ENCODE measurements around the gene RGS11.
"Not testable (repeated sequence)": the region's sequence is repeated elsewhere in the genome, so short reads cannot be mapped to it uniquely, and the experiment has no call there.

Gene RGS11

DNA sequence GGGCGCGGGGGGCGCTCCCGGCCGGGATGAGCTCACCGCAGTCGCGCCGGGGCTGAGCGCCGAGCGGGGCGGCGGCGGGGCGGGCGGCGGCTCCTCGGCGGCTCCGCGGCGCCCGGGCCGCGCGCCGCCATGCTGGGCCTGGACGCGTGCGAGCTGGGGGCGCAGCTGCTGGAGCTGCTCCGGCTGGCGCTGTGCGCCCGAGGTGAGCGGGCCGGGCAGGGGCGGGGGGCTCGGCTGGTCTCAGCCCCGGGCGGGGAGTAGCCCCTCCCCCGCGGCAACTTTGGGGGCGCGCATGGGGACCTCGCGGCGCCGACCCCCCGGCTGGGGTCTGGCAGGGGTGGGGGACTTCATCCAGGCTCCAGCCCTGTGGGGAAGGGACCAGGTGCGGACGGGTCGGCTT, 4.8 kb upstream of the RGS11 start, which contains the start of gene ARHGDIG:
Gene ARHGDIG (plus strand): TSS at position 40 of the 400 bp plus-strand sequence. CDS start 90 bp downstream, at position 130.
- no peak for DNase-seq (ENCODE audit: low read depth in 2 of 2)

DNA sequence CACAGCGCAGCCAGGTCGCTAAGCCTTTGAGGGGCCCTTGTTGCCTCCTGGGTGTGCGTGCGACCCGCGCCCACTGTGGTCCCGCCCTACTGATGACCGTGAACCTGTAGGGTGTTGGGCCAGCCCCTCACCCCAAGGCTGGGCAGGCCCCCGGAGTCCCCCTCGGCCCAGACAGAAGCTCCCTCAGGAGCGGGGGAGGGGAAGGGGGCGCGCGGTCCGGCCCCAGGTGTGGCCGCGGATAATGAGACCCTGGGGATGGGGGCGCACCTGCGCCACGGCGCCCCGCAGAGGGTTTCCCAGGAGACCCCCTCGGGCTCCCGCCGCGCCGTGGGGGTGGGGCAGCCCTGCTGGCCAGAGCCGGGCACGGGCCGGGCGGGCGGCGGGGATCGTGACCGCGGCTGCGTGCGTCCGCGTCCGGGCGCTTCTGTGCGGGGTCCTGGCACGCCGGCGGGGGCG, 4.3 kb upstream of the RGS11 start:
- no peak for DNase-seq (ENCODE audit: low read depth in 2 of 2)

DNA sequence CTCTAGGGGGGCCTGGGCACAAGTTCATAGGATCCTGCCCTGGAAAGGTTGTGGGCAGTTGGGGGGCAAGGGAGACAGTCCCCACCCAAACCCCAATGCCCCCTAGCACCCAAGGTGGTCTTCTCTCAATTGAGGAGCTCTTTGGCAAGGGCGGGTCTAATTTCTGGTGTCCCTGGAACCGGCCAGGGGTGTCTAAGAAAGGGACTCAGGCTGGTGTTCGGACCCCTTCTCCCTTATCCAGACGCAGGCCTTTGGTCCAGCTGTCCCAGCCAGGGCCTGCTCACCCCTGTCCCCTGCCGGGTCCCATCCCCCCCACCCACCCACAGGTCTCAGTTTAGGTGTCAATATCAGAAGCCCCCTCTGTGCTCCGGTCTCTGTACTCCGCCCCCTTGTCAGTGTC, 3.8 kb upstream of the RGS11 start:
- no peak for DNase-seq (ENCODE audit: low read depth in 2 of 2)

DNA sequence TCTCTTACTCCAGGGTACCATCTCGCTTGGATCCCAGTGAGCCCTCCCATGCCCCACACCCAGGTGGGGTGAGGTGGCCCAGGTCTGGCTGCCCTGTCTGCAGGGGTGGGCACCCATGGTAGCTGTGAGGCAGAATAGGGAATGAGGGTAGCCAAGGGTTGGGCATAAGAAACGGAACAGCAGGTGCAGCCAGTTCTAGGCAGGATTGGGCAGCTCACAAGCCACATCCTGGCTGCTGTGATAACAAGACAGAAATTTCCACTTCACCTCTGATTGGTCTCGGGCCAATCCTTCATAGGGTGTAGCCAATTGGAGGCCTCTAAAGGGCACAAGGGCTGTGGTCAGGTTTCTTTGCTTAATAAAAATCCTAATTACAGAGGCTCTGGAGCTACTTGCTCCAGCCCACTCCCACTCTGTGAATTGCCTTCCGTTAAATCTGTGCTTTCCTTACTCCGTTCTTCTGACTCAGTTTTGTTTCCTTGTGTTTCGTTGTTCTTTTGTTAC, 3.2 kb upstream of the RGS11 start:
- no peak for DNase-seq (ENCODE audit: low read depth in 2 of 2)

DNA sequence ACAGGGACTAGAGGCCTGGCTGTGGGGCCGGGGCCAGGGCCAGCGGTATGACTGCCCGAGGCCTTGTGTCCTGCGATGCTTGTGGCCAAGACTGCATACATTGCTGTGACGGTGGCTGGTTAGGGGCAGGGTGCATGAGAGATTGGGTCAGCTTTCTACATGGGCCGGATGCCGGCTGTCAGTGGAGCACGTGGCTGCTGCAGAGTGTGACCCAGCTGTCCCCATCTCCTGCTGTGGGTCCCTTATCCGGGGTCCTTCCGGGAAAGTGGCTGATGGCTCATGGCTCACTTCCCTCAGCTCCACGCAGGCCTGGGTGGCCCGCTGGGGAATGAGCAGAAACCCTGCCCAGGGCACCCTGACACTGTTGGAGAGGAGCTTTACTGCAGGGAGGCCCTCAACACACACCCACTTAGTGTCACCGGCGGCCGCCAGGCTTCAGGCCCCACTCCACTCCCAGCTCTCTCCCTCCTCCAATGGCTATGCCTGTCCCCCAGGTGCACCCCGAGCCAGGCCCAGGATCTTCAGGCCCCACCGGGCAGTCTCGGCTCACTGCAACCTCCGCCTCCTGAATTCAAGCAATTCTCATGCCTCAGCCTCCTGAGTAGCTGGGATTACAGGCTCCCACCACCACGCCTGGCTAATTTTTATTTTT, 808 bp upstream of the RGS11 start:
- DNase-seq (ENCODE audit: low read depth in 2 of 2): no peak

GRCh38 chr16:275041-275641, 603 bp downstream of the RGS11 start:
- DNase-seq (ENCODE audit: low read depth in 2 of 2): peak in 1 of 2 donors; percentile 16

GRCh38 chr16:273547-274421, 2.0 kb downstream of the RGS11 start:
- no peak for DNase-seq (ENCODE audit: low read depth in 2 of 2)

DNA sequence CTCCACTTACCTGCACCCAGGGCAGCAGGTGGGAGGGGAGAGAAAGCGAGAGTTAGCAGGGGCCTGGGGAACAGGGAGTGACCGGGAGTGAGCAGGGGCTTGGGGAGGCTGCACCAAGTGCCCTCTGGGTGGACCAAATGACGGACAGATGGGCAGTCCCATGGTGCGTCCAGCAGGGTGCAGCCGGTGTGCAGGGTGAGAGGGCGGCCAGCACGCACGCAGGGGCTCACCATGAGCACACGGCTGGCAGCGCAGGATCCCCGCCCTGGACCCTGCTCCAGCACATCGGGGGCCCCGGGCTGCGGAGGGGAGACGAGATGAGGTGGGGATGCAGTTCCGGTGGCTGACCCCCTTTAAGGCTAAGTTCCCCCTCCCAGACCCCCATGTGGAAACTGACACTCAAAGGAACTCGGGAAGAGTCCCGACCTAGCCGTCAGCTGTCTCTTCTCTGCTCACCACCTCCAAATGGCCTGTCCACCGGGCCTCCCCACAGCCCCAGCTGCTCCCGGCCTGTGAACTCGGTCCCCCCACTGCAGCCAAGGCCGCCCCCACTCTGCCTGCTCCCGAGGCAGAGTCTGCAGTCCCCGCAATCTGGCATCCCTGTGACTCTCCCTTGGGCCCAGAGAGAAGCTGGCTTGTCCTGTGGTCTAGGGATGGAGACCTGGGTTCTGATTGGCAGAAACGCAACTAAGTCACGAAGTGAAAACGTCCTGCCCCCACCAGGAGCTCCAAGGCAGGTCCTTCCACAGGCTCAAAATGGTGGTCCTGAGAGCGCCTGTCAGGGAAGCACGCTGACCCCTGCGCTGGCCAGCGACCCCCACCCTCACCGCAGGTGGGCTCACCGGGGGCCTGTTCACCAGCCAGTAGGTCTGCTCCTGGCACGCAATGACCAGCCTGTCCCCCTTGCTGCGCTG, 2.9 kb downstream of the RGS11 start:
- no peak for DNase-seq (ENCODE audit: low read depth in 2 of 2)

DNA sequence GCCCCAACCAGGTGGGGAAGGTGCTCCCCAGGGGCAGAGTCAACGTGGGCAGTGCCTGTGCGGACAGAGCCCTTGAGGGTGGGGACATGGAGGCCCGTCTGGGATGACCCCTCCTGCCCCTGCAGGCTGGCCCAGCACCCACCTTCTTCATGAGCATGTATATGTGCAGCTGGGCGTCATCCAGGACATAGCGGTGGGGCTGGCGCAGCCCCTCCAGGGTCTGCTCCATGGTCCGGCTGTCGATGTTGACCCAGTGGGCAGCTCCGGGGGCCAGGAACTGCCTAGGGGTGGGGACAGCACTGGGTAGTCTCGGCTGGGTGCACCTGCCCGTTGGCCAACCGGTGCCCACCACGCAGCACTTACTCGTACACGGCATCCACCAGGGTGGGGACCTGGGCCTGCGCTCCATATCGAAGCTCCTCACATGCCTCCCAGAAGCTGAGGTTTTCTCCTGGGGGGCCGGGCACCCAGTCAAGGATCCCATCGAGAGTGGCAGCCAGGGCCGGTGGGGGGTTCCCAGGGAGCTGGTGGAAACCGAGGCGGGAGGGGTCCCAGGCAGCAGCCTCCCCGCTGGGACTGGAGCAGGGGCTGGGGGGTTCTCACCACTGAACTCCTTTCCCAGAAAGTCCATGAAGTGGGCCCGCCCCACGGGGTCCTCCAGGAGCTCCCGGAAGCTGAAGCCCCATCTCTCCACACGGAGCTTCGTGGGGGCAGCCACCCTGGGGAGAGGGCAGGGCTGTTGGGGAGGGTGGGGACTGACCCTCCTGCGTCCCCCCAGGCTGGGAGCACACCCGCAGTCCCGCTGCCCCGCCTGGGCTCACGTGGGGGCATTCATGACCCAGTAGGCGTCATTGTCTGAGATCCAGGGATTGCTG, 5.1 kb downstream of the RGS11 start:
- DNase-seq (ENCODE audit: low read depth in 2 of 2): no peak

DNA sequence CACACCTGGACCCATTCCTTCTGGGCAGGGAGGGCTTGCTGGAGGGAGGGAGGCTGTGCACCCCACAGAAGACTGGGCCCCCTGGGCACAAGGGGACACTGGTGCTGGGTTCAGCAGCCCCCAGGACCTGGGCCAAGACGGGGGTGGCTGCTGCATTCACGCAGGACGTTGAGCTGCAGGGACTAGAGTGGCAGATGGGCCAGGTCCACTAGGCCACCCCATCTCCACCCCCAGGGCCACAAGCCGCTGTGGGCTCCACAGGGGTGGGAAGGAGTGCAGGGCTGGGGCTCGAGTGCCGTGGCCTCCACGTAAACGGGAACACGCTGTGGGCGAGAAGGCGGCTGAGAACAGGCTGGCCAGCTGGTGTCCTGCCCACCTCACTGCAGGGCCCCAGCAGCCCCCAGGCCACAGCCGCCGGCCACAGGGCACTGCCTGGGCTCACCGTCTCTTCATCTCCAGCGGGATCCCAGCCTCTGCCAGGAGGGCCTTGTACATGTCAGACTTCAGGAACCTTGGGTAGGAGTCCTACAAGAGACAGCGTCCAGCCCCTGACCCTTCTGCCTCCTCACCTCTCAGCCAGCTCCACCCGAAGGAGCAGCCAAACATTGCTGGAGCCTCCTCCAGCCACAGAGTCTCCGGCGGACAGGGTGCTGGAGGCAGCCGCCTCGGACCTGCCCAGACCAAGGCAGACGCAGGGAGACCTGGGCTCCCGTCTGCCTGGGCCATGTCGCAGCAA, 6.5 kb downstream of the RGS11 start:
- DNase-seq (ENCODE audit: low read depth in 2 of 2): no peak

DNA sequence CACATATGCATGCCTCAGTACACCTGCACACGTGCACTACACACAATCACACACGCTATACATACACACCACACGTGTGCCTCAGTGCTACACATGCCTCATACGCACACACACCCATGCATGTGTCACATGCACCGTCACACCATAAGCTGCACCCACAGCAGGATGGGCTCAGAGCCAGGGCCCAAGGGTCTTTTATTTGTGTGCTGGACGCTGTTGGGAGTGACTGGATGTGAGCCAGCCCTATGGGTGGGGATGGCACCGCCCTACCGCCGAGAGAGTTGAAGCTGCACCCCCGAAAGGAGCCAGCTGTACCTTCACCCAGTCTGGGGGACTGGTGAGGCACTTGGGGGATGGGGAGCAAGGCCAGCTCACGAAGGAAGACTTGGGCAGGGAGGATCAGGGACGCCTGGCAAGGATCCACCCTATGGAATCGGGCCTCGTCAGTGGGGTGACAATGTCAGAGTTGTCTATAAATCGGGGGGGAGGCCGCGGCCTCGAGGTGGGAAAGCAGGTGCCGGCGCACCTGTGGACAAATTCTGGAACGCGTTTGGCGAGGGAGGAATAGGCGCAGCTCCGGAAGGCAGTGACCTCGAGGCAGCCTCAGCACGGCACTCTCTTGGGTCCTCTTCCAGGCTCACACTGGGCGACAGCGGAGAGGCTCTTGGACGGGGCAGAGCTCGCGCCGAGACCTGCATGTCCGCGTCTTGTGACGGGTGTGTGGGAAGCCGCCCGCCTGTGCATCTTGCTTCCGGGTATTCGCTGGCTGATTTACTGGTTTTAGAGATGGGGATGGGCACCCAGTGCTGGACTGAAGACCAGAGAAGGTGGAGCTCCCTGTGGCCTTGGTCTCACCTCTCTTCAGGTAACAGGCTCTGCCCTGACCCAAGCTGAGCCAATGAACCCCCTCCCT, 7.3 kb downstream of the RGS11 start:
- DNase-seq (ENCODE audit: low read depth in 2 of 2): no peak

DNA sequence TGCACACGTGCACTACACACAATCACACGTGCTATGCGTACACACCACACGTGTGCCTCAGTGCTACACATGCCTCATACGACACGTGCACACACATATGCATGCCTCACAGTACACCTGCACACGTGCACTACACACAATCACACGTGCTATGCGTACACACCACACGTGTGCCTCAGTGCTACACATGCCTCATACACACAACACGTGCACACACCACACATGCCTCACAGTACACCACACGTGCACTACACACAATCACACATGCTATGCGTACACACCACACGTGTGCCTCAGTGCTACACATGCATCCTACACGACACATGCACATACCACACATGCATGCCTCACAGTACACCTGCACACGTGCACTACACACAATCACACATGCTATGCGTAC, 8.2 kb downstream of the RGS11 start:
- DNase-seq (ENCODE audit: low read depth in 2 of 2): not testable (repeated sequence)

DNA sequence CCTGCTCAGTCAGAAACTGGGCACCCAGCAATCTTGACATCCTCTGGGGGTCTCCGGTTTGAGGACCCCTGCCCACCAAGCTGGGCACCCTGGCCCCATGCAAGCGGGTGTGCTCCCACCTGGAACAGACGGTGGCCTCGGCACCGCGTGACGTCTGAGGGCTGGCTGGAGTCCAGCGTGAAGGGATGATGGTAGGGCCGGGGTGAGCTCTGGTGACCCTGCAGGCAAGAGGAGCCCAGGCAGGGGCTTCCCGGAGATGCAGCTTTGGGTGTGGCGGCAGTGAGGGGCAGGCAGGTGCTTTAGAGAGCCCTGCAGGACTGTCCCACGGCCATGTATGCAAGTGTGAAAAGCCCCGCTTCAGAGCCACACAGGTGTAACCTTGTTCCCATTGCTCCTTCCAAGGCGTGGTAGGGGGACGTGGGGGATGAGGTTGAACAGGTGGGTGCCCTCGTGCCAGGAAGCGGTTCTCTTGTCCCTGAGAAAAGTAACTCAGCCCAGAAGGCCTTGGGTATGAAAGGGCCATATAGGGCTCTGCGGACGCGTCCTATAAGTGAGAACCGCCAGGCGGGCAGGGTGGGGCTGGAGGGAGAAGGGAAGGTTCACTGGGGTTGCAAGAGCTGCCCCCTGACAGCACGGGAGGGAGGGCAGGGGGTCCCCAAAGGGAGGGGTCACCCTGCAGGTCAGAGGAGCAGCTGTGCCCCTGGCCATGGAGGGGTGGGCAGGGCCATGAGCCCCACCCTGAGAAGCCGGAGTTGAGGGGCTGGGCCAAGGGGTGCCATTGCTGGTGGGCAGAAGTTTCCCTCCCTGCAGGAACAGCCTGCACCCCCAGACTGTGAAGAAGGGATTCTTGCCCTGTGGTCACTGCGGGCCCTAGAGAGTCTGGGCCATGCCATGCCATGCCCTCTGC, 9.2 kb downstream of the RGS11 start:
- DNase-seq (ENCODE audit: low read depth in 2 of 2): no peak

DNA sequence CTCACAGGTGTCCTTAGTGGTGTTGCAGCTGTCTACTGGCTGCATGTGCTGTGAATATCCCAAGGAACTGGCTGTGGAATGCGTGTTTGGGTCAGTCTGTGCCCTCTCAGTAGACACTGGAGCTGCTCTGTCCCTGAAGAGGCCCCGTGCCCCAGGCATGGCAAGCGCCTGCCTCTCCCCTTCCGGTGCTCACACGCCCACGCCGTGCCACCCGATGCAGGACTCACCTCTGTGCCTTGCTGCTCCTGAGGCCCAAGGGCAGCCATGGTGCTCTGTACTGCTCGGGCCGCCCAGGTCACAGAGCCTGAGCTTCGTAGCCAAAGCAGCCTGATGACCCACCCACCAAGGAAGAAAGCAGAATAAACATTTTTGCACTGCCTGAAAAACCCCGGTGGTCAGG, 10.0 kb downstream of the RGS11 start:
- DNase-seq (ENCODE audit: low read depth in 2 of 2): no peak

DNA sequence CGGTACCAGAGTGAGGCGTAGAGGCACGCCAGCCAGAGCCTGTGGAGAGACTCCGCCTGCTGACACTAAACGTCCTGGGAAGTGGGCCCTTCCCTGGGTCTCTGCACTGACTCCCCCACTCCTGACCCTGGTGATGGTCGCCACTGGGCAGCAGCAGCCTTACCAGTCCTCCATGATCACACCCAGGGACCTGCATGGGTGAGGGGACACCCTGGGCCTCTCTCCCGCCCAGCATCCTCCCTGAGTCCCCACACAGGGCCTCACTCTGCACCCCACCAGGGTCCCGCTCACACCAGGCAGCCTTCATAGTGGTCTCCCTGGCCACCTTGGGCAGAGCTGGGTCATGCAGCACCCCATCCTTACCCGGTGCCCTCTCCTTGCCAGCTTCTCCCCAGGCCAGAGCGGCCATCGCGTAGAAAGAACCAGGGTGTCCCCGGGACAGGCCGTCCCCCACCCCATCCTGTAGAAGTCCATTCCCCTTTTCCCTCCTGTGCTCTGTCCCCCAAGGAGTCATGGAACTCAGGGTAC, 10.7 kb downstream of the RGS11 start:
- no peak for DNase-seq (ENCODE audit: low read depth in 2 of 2)

GRCh38 chr16:264440-264951, 11.2 kb downstream of the RGS11 start:
- no peak for DNase-seq (ENCODE audit: low read depth in 2 of 2)

GRCh38 chr16:263944-264343, 11.8 kb downstream of the RGS11 start:
- DNase-seq (ENCODE audit: low read depth in 2 of 2): no peak

All from stimulated activated CD4-positive, alpha-beta T cell treated with anti-CD3 and anti-CD28 coated beads, Interleukin-4, amount 100 ng/mL, for 48 hours (primary cell).